Colonic mucosa (tissue), 4 donors: ENCODE data around the gene IRF3. TPM values are rescaled to one million over a fixed set of nuclear protein-coding genes. Genes with fewer than 3 reads are reported as not detected.

Experiments used
- DNase-seq: peaks from one replicate; pipeline ENCODE4 v3.0.0-alpha.2; 2020
- H3K27ac ChIP-seq: fragments of 200-600 bp; one replicate; pipeline ENCODE4 v1.8.0; 2021
- H3K27me3 ChIP-seq: fragments of 200-600 bp; one replicate; pipeline ENCODE4 v1.8.0; 2021
- H3K36me3 ChIP-seq: fragments of 200-600 bp; one replicate; pipeline ENCODE4 v1.8.0; 2021
- H3K4me1 ChIP-seq: fragments of 200-600 bp; one replicate; pipeline ENCODE4 v1.8.0; 2021; ENCODE audit warnings: mild to moderate bottlenecking
- H3K4me3 ChIP-seq: fragments of 200-600 bp; one replicate; pipeline ENCODE4 v1.8.0; 2021
- H3K9ac ChIP-seq, 2 donors: one replicate each; pipeline ENCODE4 v1.7.0; 2013; ENCODE audit warnings: control low read depth in 2 of 2, low read depth in 2 of 2, low read length in 2 of 2
- H3K9me3 ChIP-seq: fragments of 200-600 bp; one replicate; pipeline ENCODE4 v1.8.0; 2021
- intact Hi-C: fragments of 100-400 bp; cut with DNase I; formaldehyde crosslinking; loops from one replicate; pipeline ENCODE4 v1.14.1; 2022
- microRNA-seq: library from miRNA; unstranded; fragments of <30 nt; microRNA quantifications from one replicate; pipeline ENCODE4, GENCODE V29; 2019
- total RNA-seq, 2 donors: library from RNA; stranded (reverse); fragmentation: NEBNext Ultra II Directional in 1 of 2; extraction: Animal tissue kit (Norgen Biotek cat#: 25700) in 1 of 2; gene quantifications; one replicate each; pipeline ENCODE4 v1.2.1, GENCODE V29; 2021
- TF ChIP-seq, protein P1 (sequence below): fragments of 200-600 bp; IDR thresholded peaks from one replicate; pipeline ENCODE4 v1.8.0; 2022; ENCODE audit warnings: antibody characterized with exemption, mild to moderate bottlenecking
- donor health status: healthy.
- donor health status: DM: no; HTN: no; CAD: no.
- donor health status: DM: no; HTN: no; CAD: no.

IRF3 gene
- total RNA-seq, 2 donors from 2014 or later, result 62.9 to 190 TPM

DNA sequence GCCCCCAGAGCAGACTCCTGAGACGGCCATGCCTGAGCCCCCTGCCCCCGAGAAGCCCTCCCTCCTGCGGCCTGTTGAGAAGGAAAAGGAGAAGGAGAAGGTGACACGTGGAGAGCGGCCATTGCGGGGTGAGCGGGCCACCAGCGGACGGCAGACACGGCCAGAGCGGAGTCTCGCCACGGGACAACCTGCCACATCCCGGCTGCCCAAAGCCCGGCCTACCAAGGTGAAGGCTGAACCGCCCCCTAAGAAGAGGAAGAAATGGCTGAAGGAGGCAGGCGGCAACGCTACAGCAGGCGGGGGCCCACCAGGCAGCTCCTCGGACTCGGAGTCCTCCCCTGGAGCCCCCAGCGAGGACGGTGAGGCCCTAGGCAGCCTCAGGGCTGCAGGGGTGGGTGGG is 49.8 kb downstream of the IRF3 start:
- Histone ChIP-seq H3K27me3 (no peaks in the 10 kb centered on the region), H3K9me3 (no peaks in the 10 kb centered on the region), H3K36me3 (peaks cover 16% of the 10 kb centered on the region), H3K27ac (no peak overlapping the region), H3K4me3 (no peak overlapping the region), H3K4me1 (no peaks in the 10 kb centered on the region), H3K9ac (no peak overlapping the region)
- DNase-seq, result no peak
- TF ChIP-seq, protein P1, sequence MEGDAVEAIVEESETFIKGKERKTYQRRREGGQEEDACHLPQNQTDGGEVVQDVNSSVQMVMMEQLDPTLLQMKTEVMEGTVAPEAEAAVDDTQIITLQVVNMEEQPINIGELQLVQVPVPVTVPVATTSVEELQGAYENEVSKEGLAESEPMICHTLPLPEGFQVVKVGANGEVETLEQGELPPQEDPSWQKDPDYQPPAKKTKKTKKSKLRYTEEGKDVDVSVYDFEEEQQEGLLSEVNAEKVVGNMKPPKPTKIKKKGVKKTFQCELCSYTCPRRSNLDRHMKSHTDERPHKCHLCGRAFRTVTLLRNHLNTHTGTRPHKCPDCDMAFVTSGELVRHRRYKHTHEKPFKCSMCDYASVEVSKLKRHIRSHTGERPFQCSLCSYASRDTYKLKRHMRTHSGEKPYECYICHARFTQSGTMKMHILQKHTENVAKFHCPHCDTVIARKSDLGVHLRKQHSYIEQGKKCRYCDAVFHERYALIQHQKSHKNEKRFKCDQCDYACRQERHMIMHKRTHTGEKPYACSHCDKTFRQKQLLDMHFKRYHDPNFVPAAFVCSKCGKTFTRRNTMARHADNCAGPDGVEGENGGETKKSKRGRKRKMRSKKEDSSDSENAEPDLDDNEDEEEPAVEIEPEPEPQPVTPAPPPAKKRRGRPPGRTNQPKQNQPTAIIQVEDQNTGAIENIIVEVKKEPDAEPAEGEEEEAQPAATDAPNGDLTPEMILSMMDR, result no peak
- intact Hi-C loops, result no loop called here

DNA sequence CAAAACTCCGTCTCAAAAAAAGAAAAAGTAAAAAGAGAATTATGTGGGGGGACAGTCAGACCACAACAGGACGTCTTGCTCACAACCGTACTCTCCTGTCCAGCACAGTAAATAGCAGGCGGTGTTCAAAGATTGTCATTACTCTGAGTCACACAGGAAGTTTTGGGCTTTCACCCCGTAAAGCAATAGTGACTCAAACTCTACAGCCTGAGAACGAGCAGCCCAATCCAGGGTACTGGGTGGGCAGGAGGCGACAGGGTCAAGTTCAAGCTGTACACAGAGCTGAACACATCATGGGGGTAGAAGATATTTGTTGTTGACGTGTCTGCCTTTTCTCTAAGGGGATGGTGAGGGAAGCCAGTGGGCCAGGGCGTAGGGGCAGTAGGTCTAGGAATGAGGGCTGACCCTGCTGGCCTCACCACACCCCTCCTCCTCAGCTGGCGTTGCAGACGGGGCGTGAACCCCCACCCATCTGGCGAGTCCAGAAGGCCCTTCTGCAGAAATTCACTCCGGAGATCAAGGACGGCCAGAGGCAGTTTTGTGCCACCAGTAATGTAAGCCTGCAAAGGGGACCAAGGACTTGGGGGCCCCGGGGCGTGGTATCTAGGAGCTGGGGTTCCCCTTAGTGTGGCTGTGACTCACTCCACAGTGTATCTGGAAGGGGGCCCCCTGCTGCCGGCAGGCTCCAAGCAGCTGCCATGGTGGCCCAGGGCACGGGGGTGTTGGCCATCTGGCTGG is 51.4 kb downstream of the IRF3 start:
- TF ChIP-seq, protein P1, result no peak
- intact Hi-C loops, result no loop called here
- H3K27me3 ChIP-seq, result no peaks in the 10 kb centered on the region
- no peak overlapping the region for H3K4me3 ChIP-seq
- no peaks in the 10 kb centered on the region for H3K9me3 ChIP-seq
- no peak overlapping the region for H3K9ac ChIP-seq
- H3K4me1 ChIP-seq, result no peaks in the 10 kb centered on the region
- DNase-seq, result no peak
- peaks cover 16% of the 10 kb centered on the region for H3K36me3 ChIP-seq
- H3K27ac ChIP-seq, result no peak overlapping the region

DNA sequence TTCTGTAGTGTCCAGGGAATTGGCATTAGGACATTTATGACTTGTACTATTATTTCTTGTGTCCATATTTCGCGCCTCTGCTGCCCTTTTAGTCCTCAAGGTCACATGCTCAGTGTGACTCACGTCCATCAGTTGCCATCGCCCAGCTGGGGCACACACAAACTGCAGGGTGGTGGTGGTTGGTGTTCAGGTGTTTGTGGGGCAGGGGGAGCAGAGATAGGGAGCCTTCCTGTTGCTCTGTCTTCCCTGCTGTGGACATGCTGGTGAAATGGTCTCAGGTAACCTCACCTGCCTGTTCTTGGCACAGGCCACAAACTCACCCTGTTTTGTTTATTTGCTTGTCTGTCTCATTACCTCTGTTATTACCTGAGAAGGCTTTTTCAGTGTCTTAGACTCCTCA is 52.3 kb downstream of the IRF3 start:
- H3K27me3 ChIP-seq, result no peaks in the 10 kb centered on the region
- DNase-seq, result no peak
- H3K9me3 ChIP-seq, result no peaks in the 10 kb centered on the region
- no peaks in the 10 kb centered on the region for H3K4me1 ChIP-seq
- H3K4me3 ChIP-seq, result no peak overlapping the region
- peaks cover 16% of the 10 kb centered on the region for H3K36me3 ChIP-seq
- TF ChIP-seq, protein P1, result no peak
- no peak overlapping the region for H3K27ac ChIP-seq
- H3K9ac ChIP-seq, result no peak overlapping the region
- intact Hi-C loops, result no loop called here

Small RNAs within 50 kb of the gene (microRNA-seq; reads per million reads assigned to microRNA genes)
- gene MIR5088, result not detected

Other genes starting within 250 kb of the IRF3 start
- not detected for gene PTH2, start 242.4 kb downstream of the IRF3 start, total RNA-seq
- gene GFY, start 240.5 kb downstream of the IRF3 start, total RNA-seq, result not detected
- gene SLC17A7, start 224.3 kb downstream of the IRF3 start, total RNA-seq, result under 1 TPM; 0.21 to 0.25 TPM
- gene PIH1D1, start 214.0 kb downstream of the IRF3 start, total RNA-seq, result 100 to 1,000 TPM in 1 of 2 donors, 10 to 100 TPM in 1; 80.8 to 103 TPM
- 10 to 100 TPM; 22.6 to 57.9 TPM for gene ALDH16A1, start 212.6 kb downstream of the IRF3 start, total RNA-seq
- gene FLT3LG, start 191.6 kb downstream of the IRF3 start, total RNA-seq, result 1 to 10 TPM; 2.9 to 4.9 TPM
- gene RPL13A, start 178.2 kb downstream of the IRF3 start, total RNA-seq, result 1,000 to 10,000 TPM; 2,431 to 2,528 TPM
- 1,000 to 10,000 TPM; 1,734 to 1,870 TPM for gene RPS11, start 169.4 kb downstream of the IRF3 start, total RNA-seq
- gene FCGRT, start 153.2 kb downstream of the IRF3 start, total RNA-seq, result 100 to 1,000 TPM; 285 to 621 TPM
- 10 to 100 TPM; 16.9 to 55.1 TPM for gene RCN3, start 137.9 kb downstream of the IRF3 start, total RNA-seq
- 10 to 100 TPM; 63.2 to 91.2 TPM for gene NOSIP, start 85.3 kb downstream of the IRF3 start, total RNA-seq
- gene PRRG2, start 84.5 kb downstream of the IRF3 start, total RNA-seq, result 10 to 100 TPM; 16.2 to 20.2 TPM
- gene PRR12, start 74.7 kb downstream of the IRF3 start, total RNA-seq, result 10 to 100 TPM; 17.5 to 33.1 TPM
- 10 to 100 TPM; 45.7 to 62.2 TPM for gene RRAS, start 25.7 kb downstream of the IRF3 start, total RNA-seq
- gene SCAF1, start 23.6 kb downstream of the IRF3 start, total RNA-seq, result 10 to 100 TPM; 54.2 to 85.7 TPM
- gene BCL2L12, start 76 bp upstream of the IRF3 start, total RNA-seq, result 10 to 100 TPM; 17.4 to 60.9 TPM
- gene PRMT1, start 11.4 kb upstream of the IRF3 start, total RNA-seq, result 100 to 1,000 TPM in 1 of 2 donors, 10 to 100 TPM in 1; 81.3 to 177 TPM
- gene ADM5, start 23.7 kb upstream of the IRF3 start, total RNA-seq, result 1 to 10 TPM in 1 of 2 donors, under 1 TPM in 1; 0.24 to 2.0 TPM
- 1 to 10 TPM; 1.2 to 2.0 TPM for gene CPT1C, start 25.3 kb upstream of the IRF3 start, total RNA-seq
- gene TSKS, start 97.4 kb upstream of the IRF3 start, total RNA-seq, result not detected
- gene AP2A1, start 101.1 kb upstream of the IRF3 start, total RNA-seq, result 10 to 100 TPM; 80.0 to 92.1 TPM
- gene FUZ, start 147.4 kb upstream of the IRF3 start, total RNA-seq, result 10 to 100 TPM in 1 of 2 donors, 1 to 10 TPM in 1; 7.4 to 14.9 TPM
- gene MED25, start 152.4 kb upstream of the IRF3 start, total RNA-seq, result 10 to 100 TPM; 46.1 to 77.2 TPM
- gene PTOV1, start 185.3 kb upstream of the IRF3 start, total RNA-seq, result 100 to 1,000 TPM; 109 to 128 TPM
- 100 to 1,000 TPM in 1 of 2 donors, 10 to 100 TPM in 1; 53.7 to 137 TPM for gene PNKP, start 201.7 kb upstream of the IRF3 start, total RNA-seq
- gene AKT1S1, start 211.5 kb upstream of the IRF3 start, total RNA-seq, result 10 to 100 TPM; 32.7 to 74.9 TPM
- gene TBC1D17, start 211.8 kb upstream of the IRF3 start, total RNA-seq, result 10 to 100 TPM; 29.4 to 33.7 TPM
- 1 to 10 TPM; 1.0 to 2.4 TPM for gene IL4I1, start 231.0 kb upstream of the IRF3 start, total RNA-seq